NCI-H1092 (cell line): Measurements from ENCODE around the gene MED13L.
"Not testable (repeated sequence)": the region's sequence is repeated elsewhere in the genome, so short reads cannot be mapped to it uniquely, and the experiment has no call there.

Experiments
- DNase-seq: peaks from one replicate; lab custom pipeline; 2025; lab: John Stamatoyannopoulos, UW

The MED13L gene

DNA sequence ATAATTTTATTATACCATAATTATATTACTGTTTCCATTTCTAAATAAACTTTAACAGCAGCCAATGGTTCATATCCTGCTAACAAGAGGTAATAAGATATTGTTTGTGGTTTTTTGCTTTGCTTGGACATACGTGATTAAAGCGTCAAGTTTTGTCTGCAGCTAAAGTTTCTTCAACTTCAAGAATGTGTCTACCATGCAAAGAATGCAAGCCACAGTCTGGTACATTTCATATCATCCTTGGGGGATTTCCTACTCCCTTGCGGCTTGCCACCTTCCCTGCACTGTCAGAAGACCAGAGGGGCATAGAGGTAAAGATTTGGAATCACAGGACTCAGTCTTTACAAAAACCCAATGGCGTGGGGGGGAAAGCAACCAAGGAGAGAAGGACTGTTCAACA, 125.2 kb downstream of the MED13L start:
- DNase-seq: no peak

DNA sequence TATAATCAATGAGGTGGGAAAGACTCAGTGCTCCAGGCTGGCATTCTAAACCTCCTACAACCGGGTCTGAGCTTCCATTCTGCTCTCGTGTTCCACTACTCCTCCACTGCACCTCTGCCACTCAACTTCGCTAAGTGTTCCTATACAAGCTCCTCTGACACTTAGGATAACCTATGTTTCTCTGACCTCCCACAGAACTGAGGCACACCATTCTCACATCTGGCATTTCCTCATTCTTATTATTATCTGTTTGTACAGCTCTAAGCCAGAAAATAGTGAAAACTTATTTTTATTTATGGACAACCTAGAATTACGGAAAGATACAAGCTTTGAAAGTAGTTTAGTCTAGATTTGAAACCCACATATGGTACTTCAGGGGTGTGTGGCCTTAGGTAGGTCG, 127.0 kb downstream of the MED13L start:
- DNase-seq: no peak

GRCh38 chr12:116150001-116150400, 127.5 kb downstream of the MED13L start:
- DNase-seq: no peak

GRCh38 chr12:116148844-116149243, 128.6 kb downstream of the MED13L start:
- DNase-seq: no peak

DNA sequence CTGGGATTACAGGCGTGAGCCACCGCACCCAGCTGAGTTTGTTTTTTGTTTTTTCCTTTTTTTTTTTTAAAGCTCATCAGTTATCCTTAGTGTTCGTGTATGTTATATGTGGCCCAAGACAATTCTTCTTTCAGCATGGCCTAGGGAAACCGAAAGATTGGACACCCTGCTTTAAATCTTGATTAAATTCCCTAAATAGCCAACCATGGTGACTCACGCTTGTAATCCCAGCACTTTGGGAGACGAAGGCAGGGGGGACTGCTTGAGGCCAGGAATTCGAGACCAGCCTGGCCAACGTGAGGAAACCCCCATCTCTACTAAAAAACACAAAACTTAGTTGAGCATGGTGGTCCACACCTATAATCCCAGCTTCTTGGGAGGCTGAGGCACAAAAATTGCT, 131.1 kb downstream of the MED13L start:
- DNase-seq: no peak

- DNase-seq: no peak
Observed at GRCh38 chr12:116145451-116145850, 132.0 kb downstream of the MED13L start.

DNA sequence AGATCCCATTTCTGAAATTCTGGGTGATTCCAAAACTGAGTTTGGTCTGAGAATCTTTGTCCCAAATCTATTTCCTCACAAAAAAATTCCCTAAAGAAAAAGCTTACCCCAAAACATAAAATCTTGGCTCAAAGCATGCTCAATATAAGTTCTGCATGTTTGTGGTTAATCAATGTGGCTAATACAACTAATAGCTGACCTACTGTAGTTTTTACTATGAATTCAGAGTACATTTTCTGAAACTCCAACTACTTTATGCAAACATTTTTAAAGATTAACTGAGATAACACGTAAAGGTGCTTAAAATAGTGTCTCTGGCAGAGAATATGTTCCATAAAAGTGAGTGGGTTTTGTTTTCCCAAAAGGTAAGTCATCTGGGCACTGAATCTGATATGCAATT, 133.1 kb downstream of the MED13L start:
- DNase-seq: no peak

GRCh38 chr12:116143909-116144308, 133.6 kb downstream of the MED13L start:
- DNase-seq: no peak

DNA sequence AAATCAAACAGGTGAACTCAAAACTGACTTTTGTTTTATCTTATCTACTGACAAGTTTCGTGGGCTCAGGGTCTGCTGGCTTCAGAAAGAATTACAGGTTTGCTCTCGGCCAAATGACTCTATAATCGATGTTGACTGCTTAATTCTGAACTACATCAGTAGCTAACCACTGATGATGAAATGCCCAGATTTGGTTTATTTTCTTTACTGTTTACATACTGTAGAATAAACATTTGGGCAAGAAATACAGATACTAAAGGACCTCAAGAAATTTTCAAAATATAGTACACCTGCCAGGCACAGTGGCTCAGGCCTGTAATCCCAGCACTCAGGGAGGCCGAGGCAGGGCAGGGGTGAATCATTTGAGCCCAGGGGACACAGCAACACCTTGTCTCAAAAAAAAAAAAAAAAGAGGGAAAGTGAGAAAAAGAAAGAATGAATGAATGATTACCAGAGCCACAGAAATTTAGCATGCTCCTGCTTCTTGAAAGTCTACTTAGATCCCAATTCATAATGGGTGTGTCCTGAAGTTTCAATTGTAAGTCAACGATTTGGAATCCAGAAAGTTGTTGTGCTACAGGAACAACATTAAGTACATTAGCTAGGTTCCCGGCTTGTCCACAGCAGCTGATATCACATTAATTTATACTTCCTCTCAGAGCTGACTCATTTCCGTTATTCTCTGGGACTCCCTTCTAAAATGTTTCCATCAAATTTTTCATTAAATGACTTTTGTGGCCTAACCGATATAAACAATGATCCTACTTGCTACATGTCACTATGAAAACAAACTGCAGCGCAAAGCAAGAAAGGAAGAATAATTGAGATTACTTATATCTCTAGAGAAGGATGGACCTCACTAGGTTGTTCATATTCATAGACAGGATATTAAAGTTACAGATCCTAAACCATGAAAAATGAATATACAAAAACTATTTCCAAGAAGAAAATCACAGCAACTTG, 134.3 kb downstream of the MED13L start:
- DNase-seq: no peak

DNA sequence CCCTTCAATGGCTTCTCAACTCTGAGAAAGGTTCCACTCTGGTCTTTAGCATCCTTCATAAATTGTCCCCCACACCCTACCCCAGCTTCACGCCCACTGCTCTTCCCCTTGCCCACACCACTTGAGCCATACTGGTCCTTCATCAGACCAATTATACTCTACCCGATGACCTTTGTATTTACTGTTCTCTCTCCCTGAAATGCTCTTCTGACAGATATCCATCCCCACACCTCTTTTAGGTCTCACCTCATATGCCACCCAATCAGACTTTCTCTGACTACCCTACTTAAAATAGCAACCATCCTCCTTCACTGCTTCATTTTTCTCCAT, 135.7 kb downstream of the MED13L start:
- DNase-seq: no peak

- DNase-seq: no peak
Observed at GRCh38 chr12:116141110-116141832, 136.2 kb downstream of the MED13L start.

- no peak for DNase-seq
Observed at GRCh38 chr12:116140529-116140928, 137.0 kb downstream of the MED13L start.

GRCh38 chr12:116138781-116139180, 138.7 kb downstream of the MED13L start:
- no peak for DNase-seq

GRCh38 chr12:116138364-116138763, 139.1 kb downstream of the MED13L start:
- DNase-seq: no peak

GRCh38 chr12:116137318-116137717, 140.2 kb downstream of the MED13L start:
- DNase-seq: no peak

- no peak for DNase-seq
Observed at GRCh38 chr12:116136340-116136739, 141.2 kb downstream of the MED13L start.

DNA sequence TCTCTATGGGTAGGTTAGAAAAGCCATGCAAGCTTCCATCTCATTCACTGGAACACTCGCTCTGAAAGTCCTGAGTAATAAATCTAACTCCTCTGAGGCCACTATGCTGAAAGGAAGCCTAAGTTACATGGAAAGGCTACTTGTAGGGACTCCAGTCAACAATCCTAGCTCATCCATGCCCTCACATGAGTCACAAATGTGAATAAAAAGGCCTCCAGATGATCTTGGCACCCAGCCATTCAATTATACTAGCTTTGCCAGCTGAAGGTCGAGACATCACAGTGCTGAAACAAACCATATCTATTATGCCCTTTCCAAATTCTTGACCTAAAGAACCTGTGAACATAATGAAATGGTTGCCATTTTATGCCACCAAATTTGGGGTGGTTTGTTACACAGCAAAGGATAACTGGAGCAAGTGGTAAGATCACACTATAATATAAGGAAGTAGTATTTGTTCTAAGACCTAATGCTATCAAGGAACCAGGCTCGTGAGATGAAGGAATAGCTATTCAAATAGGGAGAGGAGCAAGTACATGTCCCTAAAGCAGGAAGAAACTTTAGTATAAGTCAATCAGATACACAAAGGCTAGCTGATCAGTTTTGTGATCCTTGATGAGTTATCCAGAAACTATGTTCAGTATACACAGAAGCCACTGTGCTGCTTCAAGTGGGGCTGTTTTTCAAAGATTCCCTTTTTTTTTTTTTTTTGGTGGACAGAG, 142.1 kb downstream of the MED13L start:
- DNase-seq: no peak

- DNase-seq: no peak
Observed at GRCh38 chr12:116133636-116134214, 143.8 kb downstream of the MED13L start.

GRCh38 chr12:116133149-116133548, 144.3 kb downstream of the MED13L start:
- no peak for DNase-seq

DNA sequence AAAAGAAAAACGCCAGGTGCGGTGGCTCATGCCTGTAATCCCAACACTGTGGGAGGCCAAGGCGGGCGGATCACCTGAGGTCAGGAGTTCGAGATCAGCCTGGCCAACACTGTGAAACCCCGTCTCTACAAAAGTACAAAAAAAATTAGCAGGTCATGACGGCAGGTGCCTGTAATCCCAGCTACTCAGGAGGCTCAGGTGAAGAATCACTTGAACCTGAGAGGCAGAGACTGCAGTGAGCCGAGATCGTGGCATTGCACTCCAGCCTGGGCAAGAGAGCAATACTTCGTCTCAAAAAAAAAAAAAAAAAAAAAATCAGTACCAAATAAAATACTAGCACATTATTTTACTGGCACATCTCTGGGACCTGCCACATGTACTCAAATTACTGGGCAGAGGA, 145.5 kb downstream of the MED13L start:
- not testable (repeated sequence) for DNase-seq

GRCh38 chr12:116131176-116131575, 146.3 kb downstream of the MED13L start:
- DNase-seq: no peak

GRCh38 chr12:116130431-116130830, 147.1 kb downstream of the MED13L start:
- DNase-seq: no peak
